Adrenal gland (tissue), 12 donors: ENCODE measurements around the gene HLCS. TPM values are rescaled to one million over a fixed set of nuclear protein-coding genes. Genes with fewer than 3 reads are reported as not detected.
A peak's percentile ranks its signal among the peaks of the same experiment; 100 is the strongest.

Source experiments
- DNase-seq, 7 donors: peaks; one replicate each; pipeline ENCODE4 v3.0.0-alpha.2; 2019 to 2020
- H3K27ac ChIP-seq, 5 donors: fragments of 200-600 bp; sonication (generic) in 4 of 5; 1 replicate in 3 of 5; 2 replicates in 2 of 5; pipeline versions ENCODE4 v1.5.1 to v1.8.0; 2016 to 2020; ENCODE audit warnings: mild to moderate bottlenecking in 1 of 5
- H3K27me3 ChIP-seq: fragments of 200-600 bp; 2 replicates; pipeline ENCODE4 v1.8.0; 2021
- H3K36me3 ChIP-seq, 2 donors: fragments of 200-600 bp; replicated peaks in 1 of 2; 1 replicate in 1 of 2; 2 replicates in 1 of 2; pipeline versions ENCODE4 v1.5.1 to v1.8.0; 2018 to 2022
- H3K4me1 ChIP-seq, 2 donors: fragments of 200-600 bp; replicated peaks in 1 of 2; 1 replicate in 1 of 2; 2 replicates in 1 of 2; pipeline versions ENCODE4 v1.5.1 to v1.8.0; 2018 to 2021
- H3K4me3 ChIP-seq, 4 donors: fragments of 200-600 bp; sonication (generic) in 3 of 4; one replicate each; pipeline ENCODE4 v1.5.1; 2016 to 2018
- H3K9me3 ChIP-seq, 3 donors: fragments of 200-600 bp; sonication (generic) in 1 of 3; replicated peaks in 1 of 3; 1 replicate in 2 of 3; 2 replicates in 1 of 3; pipeline versions ENCODE4 v1.5.1 to v1.8.0; 2016 to 2021
- CTCF ChIP-seq, 6 experiments: fragments of 450-650 bp in 4 of 6; fragments of 200-600 bp in 2 of 6; sonication (generic) in 1 of 6; IDR thresholded peaks; 1 replicate in 5 of 6; 2 replicates in 1 of 6; pipeline versions ENCODE4 v1.5.1 to v1.8.0; 2016 to 2021; ENCODE audit warnings: antibody characterized with exemption in 6 of 6, mild to moderate bottlenecking in 2 of 6, moderate library complexity in 1 of 6
- POLR2A ChIP-seq, 2 donors: fragments of 450-650 bp; IDR thresholded peaks; one replicate each; pipeline ENCODE4 v1.6.1; 2017; ENCODE audit warnings: antibody characterized with exemption in 2 of 2, mild to moderate bottlenecking in 2 of 2, moderate library complexity in 1 of 2
- WGBS, 4 donors: extraction: QIAGEN DNeasy Blood & Tissue Kit in 2 of 4; methylation state at CpG; one replicate each; pipeline versions ENCODE4 v1.1.5 to v1.1.7; 2013 to 2017; 5-methylcytosine and 5-hydroxymethylcytosine counted together
- intact Hi-C, 2 donors: fragments of 100-400 bp; cut with DNase I; formaldehyde crosslinking; loops; one replicate each; pipeline versions ENCODE4 v1.14.1 to v1.15.0; 2022 to 2023
- polyA plus RNA-seq, 3 donors: library from polyadenylated mRNA; stranded (reverse); fragments of 200-250 nt in 2 of 3; fragments of 350-450 nt in 1 of 3; fragmentation: Illumina TruSeq in 1 of 3; extraction: RNeasy Lipid Tissue Mini Kit (QIAGEN cat#74804) in 1 of 3; gene quantifications; one replicate each; pipeline ENCODE4 v1.2.3, GENCODE V29; 2013 to 2014
- total RNA-seq, 9 donors: library from RNA; depleted of rRNA in 4 of 9; stranded (reverse); fragments of >200 nt in 4 of 9; fragments of 120-200 nt in 1 of 9; fragmentation: NEBNext Ultra II Directional in 1 of 9; extraction: Animal tissue kit (Norgen Biotek cat#: 25700) in 1 of 9; gene quantifications; one replicate each; pipeline versions ENCODE4 v1.1.0 to v1.2.4, GENCODE V29; 2013 to 2023
- donor health status: healthy with polysubstance abuse.
- donor health status: Bipolar disorder and iron deficiency.
- donor health status: DM: yes; HTN: yes; CAD: no.
- donor health status: DM: no; HTN: no; CAD: no.
- donor health status: DM: no; HTN: no; CAD: no.
- donor health status: DM: yes; HTN: yes; CAD: no.

HLCS gene
- total and polyA plus RNA-seq, 12 donors: 4.4 to 34.4 (median 19.8) TPM

GRCh38 chr21:36732761-36733160, 233.7 kb downstream of the HLCS start:
- H3K4me1 ChIP-seq: no peaks in the 10 kb centered on the region
- WGBS, 4 donors: 80 to 85% (median 84%) methylated on average over 5 to 7 of the region's 7 CpGs
- H3K36me3 ChIP-seq: no peaks in the 10 kb centered on the region
- no peak overlapping the region for H3K27ac ChIP-seq
- peaks cover 18% of the 10 kb centered on the region for H3K27me3 ChIP-seq
- TF ChIP-seq POLR2A (IDR thresholded peaks at IDR 0.05) (no peak), CTCF (IDR thresholded peaks at IDR 0.05) (no peak)
- intact Hi-C loops: no loop called here
- DNase-seq: no peak
- H3K4me3 ChIP-seq: no peak overlapping the region
- no peaks in the 10 kb centered on the region for H3K9me3 ChIP-seq

- Histone ChIP-seq H3K4me3 (no peak overlapping the region), H3K27me3 (peaks cover 18% of the 10 kb centered on the region), H3K27ac (no peak overlapping the region), H3K36me3 (no peaks in the 10 kb centered on the region), H3K9me3 (no peaks in the 10 kb centered on the region), H3K4me1 (no peaks in the 10 kb centered on the region)
- DNase-seq: peak in 1 of 7 donors; percentile 25
- TF ChIP-seq CTCF (IDR thresholded peaks at IDR 0.05) (no peak), POLR2A (IDR thresholded peaks at IDR 0.05) (no peak)
- intact Hi-C loops: no loop called here
- 68 to 83% (median 73%) methylated on average over 7 to 14 of the region's 14 CpGs for WGBS, 4 donors
These were observed 234.3 kb downstream of the HLCS start for GRCh38 chr21:36732217-36732616.

GRCh38 chr21:36730291-36731281, 235.9 kb downstream of the HLCS start:
- WGBS, 4 donors: 75 to 85% (median 82%) methylated on average over 27 to 30 of the region's 30 CpGs
- H3K27me3 ChIP-seq: peaks cover 12% of the 10 kb centered on the region
- no peaks in the 10 kb centered on the region for H3K9me3 ChIP-seq
- no peak for DNase-seq
- no peak overlapping the region for H3K4me3 ChIP-seq
- intact Hi-C loops: no loop called here
- no peak overlapping the region for H3K27ac ChIP-seq
- TF ChIP-seq POLR2A (IDR thresholded peaks at IDR 0.05) (no peak), CTCF (IDR thresholded peaks at IDR 0.05) (no peak)
- H3K36me3 ChIP-seq: no peaks in the 10 kb centered on the region
- no peaks in the 10 kb centered on the region for H3K4me1 ChIP-seq

GRCh38 chr21:36729310-36729970, 237.0 kb downstream of the HLCS start:
- Histone ChIP-seq H3K27ac (no peak overlapping the region), H3K4me1 (no peaks in the 10 kb centered on the region), H3K27me3 (peaks cover 3% of the 10 kb centered on the region), H3K9me3 (no peaks in the 10 kb centered on the region), H3K36me3 (no peaks in the 10 kb centered on the region), H3K4me3 (no peak overlapping the region)
- no peak for TF ChIP-seq CTCF (IDR thresholded peaks at IDR 0.05)
- TF ChIP-seq POLR2A (IDR thresholded peaks at IDR 0.05): no peak
- DNase-seq: no peak
- intact Hi-C loops: no loop called here
- whole genome bisulfite sequencing, 4 donors: 77 to 80% (median 77%) methylated on average over 18 of the region's 18 CpGs
